ENCODE data around the gene ADGRE3.
"Not testable (repeated sequence)": the region's sequence is repeated elsewhere in the genome, so short reads cannot be mapped to it uniquely, and the experiment has no call there.

ADGRE3 gene

DNA sequence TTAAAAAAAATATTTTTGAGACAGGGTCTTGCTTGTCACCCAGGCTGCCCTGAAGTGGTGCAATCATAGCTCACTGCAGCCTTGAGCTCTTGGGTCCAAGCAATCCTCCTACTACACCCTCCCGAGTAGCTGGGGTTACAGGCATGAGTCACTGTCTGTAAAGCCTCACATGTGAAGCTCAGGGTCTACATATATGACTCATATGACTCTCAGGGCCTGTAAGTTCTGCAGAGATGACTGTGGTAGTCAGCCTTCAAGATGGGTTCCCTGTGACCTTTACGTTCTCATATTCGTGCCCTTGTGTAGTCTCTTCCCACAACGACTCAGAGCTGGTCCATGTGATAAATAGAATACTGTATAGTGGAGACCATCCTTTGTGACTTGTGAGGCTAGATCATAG, 85.2 kb downstream of the ADGRE3 start:
- not testable (repeated sequence) for H3K9ac ChIP-seq (ENCODE audit: low read depth, low read length); H3K4me3 ChIP-seq (ENCODE audit: low read depth, low read length); H3K27me3 ChIP-seq (ENCODE audit: control insufficient read depth, insufficient read depth, low read length); H3K36me3 ChIP-seq (ENCODE audit: control insufficient read depth, insufficient read depth, low read length); H3K9me3 ChIP-seq (ENCODE audit: control insufficient read depth, insufficient read depth, low read length); H3K4me1 ChIP-seq (ENCODE audit: control insufficient read depth, insufficient read depth, low read length)

DNA sequence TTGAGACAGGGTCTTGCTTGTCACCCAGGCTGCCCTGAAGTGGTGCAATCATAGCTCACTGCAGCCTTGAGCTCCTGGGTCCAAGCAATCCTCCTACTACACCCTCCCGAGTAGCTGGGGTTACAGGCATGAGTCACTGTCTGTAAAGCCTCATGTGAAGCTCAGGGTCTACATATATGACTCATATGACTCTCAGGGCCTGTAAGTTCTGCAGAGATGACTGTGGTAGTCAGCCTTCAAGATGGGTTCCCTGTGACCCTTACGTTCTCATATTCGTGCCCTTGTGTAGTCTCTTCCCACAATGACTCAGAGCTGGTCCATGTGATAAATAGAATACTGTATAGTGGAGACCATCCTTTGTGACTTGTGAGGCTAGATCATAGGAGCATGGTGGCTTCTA, 89.5 kb downstream of the ADGRE3 start:
- not testable (repeated sequence) for H3K36me3 ChIP-seq (ENCODE audit: control insufficient read depth, insufficient read depth, low read length); H3K4me3 ChIP-seq (ENCODE audit: low read depth, low read length); H3K27me3 ChIP-seq (ENCODE audit: control insufficient read depth, insufficient read depth, low read length); H3K4me1 ChIP-seq (ENCODE audit: control insufficient read depth, insufficient read depth, low read length); H3K9me3 ChIP-seq (ENCODE audit: control insufficient read depth, insufficient read depth, low read length); H3K9ac ChIP-seq (ENCODE audit: low read depth, low read length)

DNA sequence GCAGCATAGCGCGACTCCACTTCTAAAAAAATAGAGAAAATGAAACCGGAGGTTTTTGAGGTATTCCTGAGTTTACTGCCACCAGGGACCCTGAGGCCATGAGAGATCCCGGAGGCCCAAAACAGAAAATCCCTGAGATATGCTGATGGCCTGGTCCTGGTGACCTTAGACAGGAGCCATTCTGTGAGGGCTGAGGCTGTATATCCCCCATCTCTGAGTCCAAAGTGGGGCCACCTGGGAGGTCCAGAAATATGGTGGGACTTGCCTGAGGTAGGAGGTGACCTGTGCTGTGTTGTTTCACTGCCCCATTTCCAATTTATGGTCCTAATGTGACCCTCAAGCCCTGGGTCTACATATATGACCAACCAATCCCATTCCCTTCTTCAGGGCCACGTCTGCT, 90.3 kb downstream of the ADGRE3 start:
- not testable (repeated sequence) for H3K36me3 ChIP-seq (ENCODE audit: control insufficient read depth, insufficient read depth, low read length); H3K4me1 ChIP-seq (ENCODE audit: control insufficient read depth, insufficient read depth, low read length); H3K27me3 ChIP-seq (ENCODE audit: control insufficient read depth, insufficient read depth, low read length); H3K9ac ChIP-seq (ENCODE audit: low read depth, low read length); H3K9me3 ChIP-seq (ENCODE audit: control insufficient read depth, insufficient read depth, low read length); H3K4me3 ChIP-seq (ENCODE audit: low read depth, low read length)

DNA sequence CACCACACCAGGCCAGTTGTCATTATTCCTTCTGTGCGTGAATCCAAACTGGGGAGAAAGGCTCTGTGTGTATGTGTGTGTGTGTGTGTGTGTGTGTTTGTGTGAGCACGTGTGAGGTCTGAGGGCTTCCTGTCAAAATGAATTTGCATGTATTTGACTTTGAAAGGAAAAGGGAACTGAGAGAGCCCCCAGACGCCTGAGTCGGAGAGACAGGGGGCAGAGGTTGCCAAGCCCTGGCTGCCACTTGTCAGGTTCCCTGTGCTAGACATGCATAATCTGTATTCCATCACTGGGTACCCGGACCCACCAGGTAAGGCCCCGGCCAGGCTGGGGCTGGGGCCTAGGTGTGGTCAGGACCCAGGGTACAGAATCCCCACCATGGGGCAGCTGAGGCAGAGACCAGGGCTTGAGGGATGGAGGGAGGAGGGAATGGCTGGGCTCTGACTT, 91.7 kb downstream of the ADGRE3 start, which contains the start of gene CLEC17A:
Gene CLEC17A (plus strand): TSS at position 191 of the 447 bp plus-strand sequence. CDS start 77 bp downstream, at position 268.
- Histone ChIP-seq H3K36me3 (ENCODE audit: control insufficient read depth, insufficient read depth, low read length) (no peaks in the 10 kb centered on the region), H3K4me1 (ENCODE audit: control insufficient read depth, insufficient read depth, low read length) (no peaks in the 10 kb centered on the region), H3K4me3 (ENCODE audit: low read depth, low read length) (no peak within 1 kb of the TSS), H3K9me3 (ENCODE audit: control insufficient read depth, insufficient read depth, low read length) (no peaks in the 10 kb centered on the region), H3K27me3 (ENCODE audit: control insufficient read depth, insufficient read depth, low read length) (no peaks in the 10 kb centered on the region), H3K9ac (ENCODE audit: low read depth, low read length) (no peak within 1 kb of the TSS)

DNA sequence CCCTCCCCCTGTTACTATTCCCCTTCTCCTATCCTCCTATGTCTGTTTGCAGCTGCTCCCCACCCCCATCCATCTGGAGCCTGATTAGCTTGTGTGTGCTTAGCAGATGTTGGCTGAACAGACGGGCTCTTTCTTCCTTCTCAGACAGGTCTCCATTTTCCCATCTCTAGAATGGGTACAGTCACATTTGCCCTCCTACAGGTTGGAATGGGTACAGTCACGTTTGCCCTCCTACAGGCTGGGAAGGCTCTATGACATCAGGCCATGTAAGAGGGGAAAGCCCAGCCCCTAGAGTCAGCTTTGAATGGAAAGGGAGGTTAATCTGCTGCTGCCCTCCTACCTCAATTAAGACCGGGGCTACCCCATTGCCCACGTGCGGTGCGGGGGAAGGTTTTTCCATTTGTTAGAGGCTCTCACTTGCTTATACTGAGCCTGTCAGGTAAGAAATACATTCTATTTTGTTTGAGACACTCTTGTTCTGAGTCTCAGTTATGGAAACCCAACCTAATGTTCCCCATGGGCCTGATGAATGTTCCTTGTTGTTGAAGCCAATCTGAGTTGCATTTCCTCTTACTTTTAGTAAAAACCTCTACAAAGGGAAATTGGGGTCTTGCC, 93.9 kb downstream of the ADGRE3 start:
- Histone ChIP-seq H3K9ac (ENCODE audit: low read depth, low read length) (no peak overlapping the region), H3K27me3 (ENCODE audit: control insufficient read depth, insufficient read depth, low read length) (no peaks in the 10 kb centered on the region), H3K4me3 (ENCODE audit: low read depth, low read length) (no peak overlapping the region), H3K9me3 (ENCODE audit: control insufficient read depth, insufficient read depth, low read length) (no peaks in the 10 kb centered on the region), H3K4me1 (ENCODE audit: control insufficient read depth, insufficient read depth, low read length) (no peaks in the 10 kb centered on the region), H3K36me3 (ENCODE audit: control insufficient read depth, insufficient read depth, low read length) (no peaks in the 10 kb centered on the region)

DNA sequence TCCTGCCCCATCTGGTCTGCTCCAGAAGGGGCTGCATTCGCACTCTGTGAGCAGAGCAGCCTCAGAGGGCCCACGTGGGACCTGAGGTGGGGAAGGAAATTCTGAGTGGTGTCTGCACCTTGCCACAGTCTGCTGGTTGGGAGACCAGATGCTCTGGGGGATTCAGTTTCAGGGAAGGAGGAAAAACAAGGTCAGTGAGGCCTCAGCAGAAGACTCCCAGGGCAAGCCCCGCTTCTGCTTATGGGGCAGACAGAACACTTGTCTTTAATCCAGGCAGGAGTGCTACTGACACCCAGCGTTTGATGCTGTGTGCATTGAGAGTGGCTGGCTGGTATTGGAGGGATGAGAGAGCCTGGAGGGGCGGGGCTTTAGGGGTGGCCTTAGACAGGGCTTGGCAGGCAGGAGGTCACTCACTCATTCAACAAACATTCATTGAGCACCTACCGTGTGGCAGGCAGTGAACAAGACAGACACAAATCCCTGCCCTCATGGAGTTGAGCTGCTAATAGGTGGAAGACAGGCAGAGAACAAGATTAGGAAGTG, 96.7 kb downstream of the ADGRE3 start:
- Histone ChIP-seq H3K27me3 (ENCODE audit: control insufficient read depth, insufficient read depth, low read length) (no peaks in the 10 kb centered on the region), H3K4me3 (ENCODE audit: low read depth, low read length) (no peak overlapping the region), H3K4me1 (ENCODE audit: control insufficient read depth, insufficient read depth, low read length) (no peaks in the 10 kb centered on the region), H3K9me3 (ENCODE audit: control insufficient read depth, insufficient read depth, low read length) (no peaks in the 10 kb centered on the region), H3K36me3 (ENCODE audit: control insufficient read depth, insufficient read depth, low read length) (no peaks in the 10 kb centered on the region), H3K9ac (ENCODE audit: low read depth, low read length) (no peak overlapping the region)

DNA sequence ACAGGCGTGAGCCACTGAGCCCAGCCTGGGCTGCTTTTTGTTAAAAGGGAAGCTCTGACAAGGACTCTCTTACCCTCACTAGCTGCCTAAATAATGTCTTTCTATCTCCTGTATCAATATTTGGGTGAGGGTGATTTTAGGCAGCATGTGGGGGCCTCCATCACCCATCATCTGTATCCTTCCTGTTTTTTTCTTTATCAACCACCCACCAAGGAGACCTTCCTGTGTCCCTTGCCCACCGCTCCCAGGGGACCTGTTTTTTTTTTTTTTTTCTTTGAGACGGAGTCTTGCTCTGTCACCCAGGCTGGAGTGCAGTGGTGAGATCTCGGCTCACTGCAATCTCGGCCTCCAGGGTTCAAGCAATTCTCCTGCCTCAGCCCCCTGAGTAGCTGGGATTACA, 97.4 kb downstream of the ADGRE3 start:
- Histone ChIP-seq H3K4me3 (ENCODE audit: low read depth, low read length) (no peak overlapping the region), H3K4me1 (ENCODE audit: control insufficient read depth, insufficient read depth, low read length) (no peaks in the 10 kb centered on the region), H3K9ac (ENCODE audit: low read depth, low read length) (no peak overlapping the region), H3K9me3 (ENCODE audit: control insufficient read depth, insufficient read depth, low read length) (no peaks in the 10 kb centered on the region), H3K36me3 (ENCODE audit: control insufficient read depth, insufficient read depth, low read length) (no peaks in the 10 kb centered on the region), H3K27me3 (ENCODE audit: control insufficient read depth, insufficient read depth, low read length) (no peaks in the 10 kb centered on the region)

DNA sequence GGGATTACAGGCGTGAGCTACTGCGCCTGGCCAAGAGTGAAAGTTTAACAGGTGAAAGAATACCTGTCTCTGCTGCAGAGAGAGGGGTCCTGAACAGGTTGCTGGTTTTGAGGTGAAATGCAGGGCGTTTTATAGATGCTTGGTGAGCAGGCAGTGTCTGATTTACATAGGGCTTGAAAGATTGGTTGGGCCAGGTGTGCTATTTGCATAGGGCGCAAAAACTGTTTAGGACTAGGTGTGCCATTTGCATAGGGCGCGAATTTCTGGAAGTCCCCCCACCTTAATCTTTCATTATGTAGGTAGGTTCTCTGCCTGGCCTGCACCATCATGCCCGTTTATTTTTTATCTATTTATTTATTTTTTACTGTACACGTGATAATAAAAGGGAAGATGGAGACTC, 98.3 kb downstream of the ADGRE3 start:
- Histone ChIP-seq H3K9me3 (ENCODE audit: control insufficient read depth, insufficient read depth, low read length) (no peaks in the 10 kb centered on the region), H3K27me3 (ENCODE audit: control insufficient read depth, insufficient read depth, low read length) (no peaks in the 10 kb centered on the region), H3K4me3 (ENCODE audit: low read depth, low read length) (no peak overlapping the region), H3K9ac (ENCODE audit: low read depth, low read length) (no peak overlapping the region), H3K36me3 (ENCODE audit: control insufficient read depth, insufficient read depth, low read length) (no peaks in the 10 kb centered on the region), H3K4me1 (ENCODE audit: control insufficient read depth, insufficient read depth, low read length) (no peaks in the 10 kb centered on the region)

DNA sequence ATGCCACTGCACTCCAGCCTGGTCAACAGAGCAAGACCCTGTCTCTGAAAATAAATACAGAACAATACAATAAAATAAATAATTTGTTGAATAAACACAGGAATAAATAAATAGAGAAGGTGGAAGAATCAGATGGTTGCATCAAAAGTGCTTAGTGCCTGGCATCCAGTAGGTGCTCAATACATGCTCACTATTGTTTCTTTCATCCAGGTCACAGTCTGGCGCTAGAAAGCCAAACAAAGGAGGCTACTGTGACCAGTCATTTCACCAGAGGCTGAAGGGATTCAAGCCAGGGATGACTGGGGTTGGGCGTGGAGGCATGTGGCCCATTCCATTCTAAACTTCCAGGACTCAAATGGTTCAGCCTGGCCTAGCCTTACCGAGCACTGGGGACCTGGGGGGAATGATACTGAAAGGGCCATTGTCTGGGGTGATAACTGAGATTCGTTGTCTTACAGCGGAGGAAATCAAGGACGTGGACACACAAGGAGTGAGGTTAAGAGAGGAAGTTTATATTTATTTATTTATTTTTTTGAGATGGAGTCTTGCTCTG, 99.1 kb downstream of the ADGRE3 start:
- Histone ChIP-seq H3K9me3 (ENCODE audit: control insufficient read depth, insufficient read depth, low read length) (no peaks in the 10 kb centered on the region), H3K9ac (ENCODE audit: low read depth, low read length) (no peak overlapping the region), H3K36me3 (ENCODE audit: control insufficient read depth, insufficient read depth, low read length) (no peaks in the 10 kb centered on the region), H3K27me3 (ENCODE audit: control insufficient read depth, insufficient read depth, low read length) (no peaks in the 10 kb centered on the region), H3K4me1 (ENCODE audit: control insufficient read depth, insufficient read depth, low read length) (peaks cover 3% of the 10 kb centered on the region), H3K4me3 (ENCODE audit: low read depth, low read length) (no peak overlapping the region)

DNA sequence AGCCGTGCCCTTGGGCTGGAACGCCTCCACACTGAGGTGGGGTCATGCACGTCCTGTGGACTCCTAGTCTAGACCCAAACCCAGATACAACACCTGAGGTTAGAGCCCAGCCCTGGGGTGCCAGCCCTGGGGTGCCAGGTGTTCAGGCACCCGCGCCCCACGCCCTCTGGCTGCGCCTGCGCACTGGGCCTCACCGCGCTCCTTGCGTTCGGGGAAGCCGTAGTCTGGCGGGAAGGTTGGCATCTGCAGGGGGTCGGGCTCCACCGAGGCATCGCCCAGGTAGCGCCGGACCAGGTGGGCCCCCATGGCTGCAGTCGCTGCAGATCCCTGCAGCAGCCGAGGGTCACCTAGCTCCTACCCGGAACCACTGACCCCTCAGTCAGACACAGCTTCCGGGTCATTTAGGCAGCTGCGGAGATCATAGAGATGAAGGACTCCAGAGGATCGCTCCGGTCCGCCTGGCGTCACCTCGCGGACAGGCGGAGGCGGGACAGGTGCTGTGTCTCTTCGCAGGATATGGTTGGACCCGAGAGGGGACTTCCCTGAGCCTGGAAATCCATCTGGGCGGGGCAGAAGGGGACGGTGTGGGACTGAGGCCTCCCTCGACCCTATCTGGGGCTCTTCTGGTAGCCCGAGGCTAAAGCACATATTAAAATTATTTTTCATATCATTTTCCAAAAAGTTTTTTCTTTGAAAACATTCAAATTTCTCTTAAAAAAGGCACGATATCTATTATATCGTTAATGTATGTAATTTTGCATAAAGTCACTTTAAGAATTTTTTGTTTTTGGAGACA, 102.8 kb downstream of the ADGRE3 start, which contains the start of gene NDUFB7:
Gene NDUFB7 (minus strand): TSS at position 372 of the 796 bp plus-strand sequence. CDS start 66 bp downstream, at position 306.
- Histone ChIP-seq H3K4me1 (ENCODE audit: control insufficient read depth, insufficient read depth, low read length) (peaks cover 3% of the 10 kb centered on the region), H3K36me3 (ENCODE audit: control insufficient read depth, insufficient read depth, low read length) (peaks cover 2% of the 10 kb centered on the region)

DNA sequence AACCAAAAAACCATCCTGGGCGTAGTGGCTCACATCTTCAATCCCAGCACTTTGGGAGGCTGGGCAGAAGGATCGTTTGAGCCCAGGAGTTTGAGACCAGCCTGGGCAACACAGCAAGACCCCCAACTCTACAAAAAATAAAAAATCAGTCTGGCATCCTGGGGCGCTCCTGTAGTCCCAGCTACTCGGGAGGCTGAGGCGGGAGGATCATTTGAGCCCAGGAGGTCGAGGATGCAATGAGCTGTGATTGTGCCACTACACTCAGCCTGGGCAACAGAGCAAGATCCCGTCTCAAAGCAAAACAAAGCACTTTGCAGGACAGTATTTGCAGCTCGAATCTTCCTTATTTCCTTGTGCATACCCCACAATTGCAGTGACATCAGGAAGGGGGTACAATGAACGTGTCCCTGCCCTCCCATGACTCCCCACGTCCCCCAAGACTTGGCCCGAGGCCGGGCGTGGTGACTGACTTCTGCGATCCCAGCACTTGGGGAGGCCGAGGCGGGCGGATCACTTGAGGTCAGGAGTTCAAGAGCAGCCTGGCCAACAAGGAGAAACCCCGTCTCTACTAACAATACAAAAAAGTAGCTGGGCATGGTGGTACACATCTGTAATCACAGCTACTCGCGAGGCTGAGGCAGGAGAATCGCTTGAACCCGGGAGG, 103.6 kb downstream of the ADGRE3 start:
- peaks cover 3% of the 10 kb centered on the region for H3K4me1 ChIP-seq (ENCODE audit: control insufficient read depth, insufficient read depth, low read length)

More for the DNA sequence above, 102.8 kb downstream of the ADGRE3 start, which contains the start of gene NDUFB7:
- no peaks in the 10 kb centered on the region for H3K27me3 ChIP-seq (ENCODE audit: control insufficient read depth, insufficient read depth, low read length)
- H3K4me3 ChIP-seq (ENCODE audit: low read depth, low read length) = peak within 1 kb of the TSS; percentile 98
- no peaks in the 10 kb centered on the region for H3K9me3 ChIP-seq (ENCODE audit: control insufficient read depth, insufficient read depth, low read length)
- H3K9ac ChIP-seq (ENCODE audit: low read depth, low read length) = peak within 1 kb of the TSS; percentile 92

More for the DNA sequence above, 103.6 kb downstream of the ADGRE3 start:
- Histone ChIP-seq H3K4me3 (ENCODE audit: low read depth, low read length) (peak overlapping the region; percentile 98), H3K9me3 (ENCODE audit: control insufficient read depth, insufficient read depth, low read length) (no peaks in the 10 kb centered on the region), H3K36me3 (ENCODE audit: control insufficient read depth, insufficient read depth, low read length) (peaks cover 9% of the 10 kb centered on the region), H3K27me3 (ENCODE audit: control insufficient read depth, insufficient read depth, low read length) (no peaks in the 10 kb centered on the region), H3K9ac (ENCODE audit: low read depth, low read length) (peak overlapping the region; percentile 92)

All from iPS-15b (cell line).